ENCODE results near the gene NOP53.

DNA sequence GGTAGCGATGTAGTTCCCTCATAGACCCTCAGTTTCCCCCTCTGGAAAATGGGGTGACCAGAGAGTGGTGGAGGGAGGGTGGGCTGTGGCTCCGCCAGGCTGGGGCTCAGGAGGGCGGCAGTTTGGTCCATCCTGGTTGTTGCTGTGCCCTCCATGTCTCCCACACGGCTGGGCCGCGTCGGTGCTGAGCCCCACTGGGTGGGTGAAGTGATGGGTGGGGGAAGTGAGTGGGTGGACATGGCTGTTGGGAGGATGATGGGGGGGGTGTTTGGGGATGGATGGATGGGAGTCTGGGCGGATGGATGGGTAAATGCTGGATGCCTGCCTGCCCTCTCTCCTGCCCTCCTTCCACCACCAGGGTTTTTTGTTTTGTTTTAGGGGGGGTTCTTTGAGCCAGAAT lies 48.7 kb upstream of the NOP53 start:
- TF ChIP-seq, protein P1, sequence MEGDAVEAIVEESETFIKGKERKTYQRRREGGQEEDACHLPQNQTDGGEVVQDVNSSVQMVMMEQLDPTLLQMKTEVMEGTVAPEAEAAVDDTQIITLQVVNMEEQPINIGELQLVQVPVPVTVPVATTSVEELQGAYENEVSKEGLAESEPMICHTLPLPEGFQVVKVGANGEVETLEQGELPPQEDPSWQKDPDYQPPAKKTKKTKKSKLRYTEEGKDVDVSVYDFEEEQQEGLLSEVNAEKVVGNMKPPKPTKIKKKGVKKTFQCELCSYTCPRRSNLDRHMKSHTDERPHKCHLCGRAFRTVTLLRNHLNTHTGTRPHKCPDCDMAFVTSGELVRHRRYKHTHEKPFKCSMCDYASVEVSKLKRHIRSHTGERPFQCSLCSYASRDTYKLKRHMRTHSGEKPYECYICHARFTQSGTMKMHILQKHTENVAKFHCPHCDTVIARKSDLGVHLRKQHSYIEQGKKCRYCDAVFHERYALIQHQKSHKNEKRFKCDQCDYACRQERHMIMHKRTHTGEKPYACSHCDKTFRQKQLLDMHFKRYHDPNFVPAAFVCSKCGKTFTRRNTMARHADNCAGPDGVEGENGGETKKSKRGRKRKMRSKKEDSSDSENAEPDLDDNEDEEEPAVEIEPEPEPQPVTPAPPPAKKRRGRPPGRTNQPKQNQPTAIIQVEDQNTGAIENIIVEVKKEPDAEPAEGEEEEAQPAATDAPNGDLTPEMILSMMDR (IDR thresholded peaks at IDR 0.05; ENCODE audit: poor library complexity, severe bottlenecking): no peak
- TF ChIP-seq, protein P2, sequence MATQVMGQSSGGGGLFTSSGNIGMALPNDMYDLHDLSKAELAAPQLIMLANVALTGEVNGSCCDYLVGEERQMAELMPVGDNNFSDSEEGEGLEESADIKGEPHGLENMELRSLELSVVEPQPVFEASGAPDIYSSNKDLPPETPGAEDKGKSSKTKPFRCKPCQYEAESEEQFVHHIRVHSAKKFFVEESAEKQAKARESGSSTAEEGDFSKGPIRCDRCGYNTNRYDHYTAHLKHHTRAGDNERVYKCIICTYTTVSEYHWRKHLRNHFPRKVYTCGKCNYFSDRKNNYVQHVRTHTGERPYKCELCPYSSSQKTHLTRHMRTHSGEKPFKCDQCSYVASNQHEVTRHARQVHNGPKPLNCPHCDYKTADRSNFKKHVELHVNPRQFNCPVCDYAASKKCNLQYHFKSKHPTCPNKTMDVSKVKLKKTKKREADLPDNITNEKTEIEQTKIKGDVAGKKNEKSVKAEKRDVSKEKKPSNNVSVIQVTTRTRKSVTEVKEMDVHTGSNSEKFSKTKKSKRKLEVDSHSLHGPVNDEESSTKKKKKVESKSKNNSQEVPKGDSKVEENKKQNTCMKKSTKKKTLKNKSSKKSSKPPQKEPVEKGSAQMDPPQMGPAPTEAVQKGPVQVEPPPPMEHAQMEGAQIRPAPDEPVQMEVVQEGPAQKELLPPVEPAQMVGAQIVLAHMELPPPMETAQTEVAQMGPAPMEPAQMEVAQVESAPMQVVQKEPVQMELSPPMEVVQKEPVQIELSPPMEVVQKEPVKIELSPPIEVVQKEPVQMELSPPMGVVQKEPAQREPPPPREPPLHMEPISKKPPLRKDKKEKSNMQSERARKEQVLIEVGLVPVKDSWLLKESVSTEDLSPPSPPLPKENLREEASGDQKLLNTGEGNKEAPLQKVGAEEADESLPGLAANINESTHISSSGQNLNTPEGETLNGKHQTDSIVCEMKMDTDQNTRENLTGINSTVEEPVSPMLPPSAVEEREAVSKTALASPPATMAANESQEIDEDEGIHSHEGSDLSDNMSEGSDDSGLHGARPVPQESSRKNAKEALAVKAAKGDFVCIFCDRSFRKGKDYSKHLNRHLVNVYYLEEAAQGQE (IDR thresholded peaks at IDR 0.05; ENCODE audit: borderline replicate concordance): no peak
- TF ChIP-seq EZH2 (IDR thresholded peaks at IDR 0.05; ENCODE audit: borderline replicate concordance, insufficient read depth, low read length, poor library complexity, severe bottlenecking) (no peak), EP300 (conservative IDR thresholded peaks at IDR 0.05; ENCODE audit: poor library complexity, severe bottlenecking) (no peak), POLR2AphosphoS5 (IDR thresholded peaks at IDR 0.05) (no peak), TAF1 (IDR thresholded peaks at IDR 0.05; ENCODE audit: low read depth) (no peak)
